T-helper 2 cell (primary cell): ENCODE results near the gene SH3BP5.

ENCODE experiments used
- DNase-seq, 5 experiments: peaks; one replicate each; pipeline versions ENCODE4 v3.0.0 to v3.0.0-alpha.2; 2012 to 2022

SH3BP5 gene

GRCh38 chr3:15325228-15325627 lies 7.2 kb downstream of the SH3BP5 start:
- DNase-seq, result no peak

- no peak for DNase-seq
Observed at GRCh38 chr3:15324379-15324808, 8.0 kb downstream of the SH3BP5 start.

- no peak for DNase-seq
Observed at GRCh38 chr3:15323063-15323462, 9.3 kb downstream of the SH3BP5 start.

- no peak for DNase-seq
Observed at GRCh38 chr3:15321349-15321748, 11.0 kb downstream of the SH3BP5 start.

- DNase-seq, result no peak
Observed at GRCh38 chr3:15319575-15319974, 12.8 kb downstream of the SH3BP5 start.

GRCh38 chr3:15319136-15319535 lies 13.2 kb downstream of the SH3BP5 start:
- no peak for DNase-seq

- no peak for DNase-seq
Observed at GRCh38 chr3:15318661-15319060, 13.7 kb downstream of the SH3BP5 start.

GRCh38 chr3:15316998-15317435 lies 15.4 kb downstream of the SH3BP5 start:
- no peak for DNase-seq

- DNase-seq, result peak in 1 of 5 experiments; percentile 63
Observed at GRCh38 chr3:15315003-15315402, 17.4 kb downstream of the SH3BP5 start.

- DNase-seq, result no peak
Observed at GRCh38 chr3:15314276-15314675, 18.1 kb downstream of the SH3BP5 start.

GRCh38 chr3:15313461-15313860 lies 18.9 kb downstream of the SH3BP5 start:
- DNase-seq, result peak in 1 of 5 experiments; percentile 81

GRCh38 chr3:15312550-15312949 lies 19.8 kb downstream of the SH3BP5 start:
- no peak for DNase-seq

GRCh38 chr3:15310491-15311370 lies 21.7 kb downstream of the SH3BP5 start:
- peak in 3 of 5 experiments; percentile 39 to 98 (median 45) for DNase-seq

- DNase-seq, result peak in 2 of 5 experiments; percentile 27 to 73
Observed at GRCh38 chr3:15309662-15310335, 22.6 kb downstream of the SH3BP5 start.

GRCh38 chr3:15307580-15307979 lies 24.8 kb downstream of the SH3BP5 start:
- no peak for DNase-seq

- DNase-seq, result no peak
Observed at GRCh38 chr3:15306979-15307359, 25.4 kb downstream of the SH3BP5 start.

GRCh38 chr3:15305359-15305844 lies 27.0 kb downstream of the SH3BP5 start:
- DNase-seq, result peak in 1 of 5 experiments; percentile 42

GRCh38 chr3:15303728-15304127 lies 28.7 kb downstream of the SH3BP5 start:
- DNase-seq, result no peak

- DNase-seq, result no peak
Observed at GRCh38 chr3:15303216-15303615, 29.2 kb downstream of the SH3BP5 start.

GRCh38 chr3:15301761-15302160 lies 30.6 kb downstream of the SH3BP5 start:
- DNase-seq, result no peak

- DNase-seq, result no peak
Observed at GRCh38 chr3:15300323-15301078, 31.9 kb downstream of the SH3BP5 start.

GRCh38 chr3:15299036-15299435 lies 33.4 kb downstream of the SH3BP5 start:
- no peak for DNase-seq

- DNase-seq, result no peak
Observed at GRCh38 chr3:15298504-15298903, 33.9 kb downstream of the SH3BP5 start.
